HepG2 (cell line): ENCODE measurements around the gene PLRG1. TPM values are rescaled to one million over a fixed set of nuclear protein-coding genes. Genes with fewer than 3 reads are reported as not detected.

Experiments used
- ATAC-seq: fragments of 200-7000 bp; cut with Tn5 transposase; 3 replicates; pipeline ENCODE4 v1.9.1; 2020; ENCODE audit warnings: mild to moderate bottlenecking, moderate library complexity
- BruUV-seq: library from RNA; stranded (reverse); fragments of 400-500 nt; replicated peaks from 2 replicates; lab custom pipeline; 2021; lab: Mats Ljungman, UMichigan
- CTCF ChIA-PET: fragments of 300-600 bp; formaldehyde crosslinking; extraction: SDS; loops from one replicate; lab custom pipeline; 2021; ENCODE audit warnings: low total read pairs, inconsistent platforms, low intra/inter-chr PET ratio; lab: Yijun Ruan, JAX
- POLR2A ChIA-PET: fragments of 350-600 bp; sonication (Branson Sonifier 250); formaldehyde crosslinking; loops from one replicate; lab custom pipeline; 2020; ENCODE audit warnings: antibody characterized with exemption, inconsistent platforms; lab: Yijun Ruan, JAX
- DNase-seq: peaks from one replicate; pipeline ENCODE4 v3.0.0-alpha.2; 2015; ENCODE audit warnings: low spot score
- FAIRE-seq: peaks from 3 replicates; lab custom pipeline; 2011; peaks lifted over from hg19 to GRCh38; lab: Jason Lieb, UNC
- H2AFZ ChIP-seq: one replicate; pipeline ENCODE4 v1.6.1; 2011; ENCODE audit warnings: low read length, inconsistent platforms
- H3K27ac ChIP-seq: fragments of 300-600 bp; 3 replicates; pipeline ENCODE4 v1.8.0; 2011; ENCODE audit warnings: mixed run types, mild to moderate bottlenecking, mixed read lengths, low read length, inconsistent platforms; ENCODE audit not compliant: insufficient read depth; ENCODE audit errors: extremely low read length
- H3K27me3 ChIP-seq, 2 experiments: fragments of 200-600 bp in 1 of 2; 2 replicates in 1 of 2; 3 replicates in 1 of 2; pipeline versions ENCODE4 v1.6.0 to v1.8.0; 2011; ENCODE audit warnings: low read length in 2 of 2, mild to moderate bottlenecking in 2 of 2, moderate library complexity in 2 of 2, inconsistent platforms in 1 of 2; ENCODE audit not compliant: insufficient read depth in 2 of 2, control insufficient read depth in 1 of 2
- H3K36me3 ChIP-seq, 2 experiments: fragments of 200-600 bp in 1 of 2; replicated peaks in 1 of 2; 2 replicates in 1 of 2; 3 replicates in 1 of 2; pipeline versions ENCODE4 v1.5.1 to v1.8.0; 2011; ENCODE audit warnings: low read length in 2 of 2, inconsistent platforms in 1 of 2; ENCODE audit not compliant: insufficient read depth in 2 of 2, control insufficient read depth in 1 of 2
- H3K4me1 ChIP-seq: 2 replicates; pipeline ENCODE4 v1.5.1; 2012; ENCODE audit warnings: low read length, inconsistent platforms; ENCODE audit not compliant: insufficient read depth
- H3K4me2 ChIP-seq: 2 replicates; pipeline ENCODE4 v1.6.0; 2011; ENCODE audit warnings: low read depth, low read length, inconsistent platforms
- H3K4me3 ChIP-seq, 3 experiments: fragments of 200-600 bp in 1 of 3; sonication (generic), shearing (Covaris generic) in 1 of 3; replicated peaks in 1 of 3; 2 replicates each; pipeline ENCODE4 v1.5.1; 2011 to 2016; ENCODE audit warnings: low read length in 3 of 3, inconsistent platforms in 2 of 3, low read depth in 2 of 3, mild to moderate bottlenecking in 2 of 3, control low read depth in 1 of 3, mixed read lengths in 1 of 3; ENCODE audit not compliant: insufficient read depth in 1 of 3
- H3K79me2 ChIP-seq: one replicate; pipeline ENCODE4 v1.6.1; 2011; ENCODE audit warnings: low read length, inconsistent platforms; ENCODE audit not compliant: insufficient read depth
- H3K9ac ChIP-seq: 2 replicates; pipeline ENCODE4 v1.6.0; 2011; ENCODE audit warnings: mild to moderate bottlenecking, low read depth, low read length, inconsistent platforms; ENCODE audit not compliant: insufficient read depth
- H3K9me3 ChIP-seq: 2 replicates; pipeline ENCODE4 v1.5.1; 2012; ENCODE audit warnings: mild to moderate bottlenecking, low read length
- H4K20me1 ChIP-seq: 2 replicates; pipeline ENCODE4 v1.6.0; 2011; ENCODE audit warnings: inconsistent platforms, mild to moderate bottlenecking, low read length, moderate library complexity; ENCODE audit not compliant: insufficient read depth
- AGO2 ChIP-seq: fragments of 200-400 bp; formaldehyde crosslinking; optimal IDR thresholded peaks from 2 replicates; pipeline ENCODE3; 2017; ENCODE audit warnings: mild to moderate bottlenecking, low read depth, low read length, moderate library complexity
- CCDC6 ChIP-seq: sonication (generic); formaldehyde crosslinking; IDR thresholded peaks from 2 replicates; pipeline ENCODE4 v1.8.1; 2022; ENCODE audit warnings: mild to moderate bottlenecking, missing genetic modification reagents, moderate library complexity
- FLYWCH1 ChIP-seq: sonication (generic); formaldehyde crosslinking; IDR thresholded peaks from 2 replicates; pipeline ENCODE4 v1.8.1; 2023; ENCODE audit warnings: mild to moderate bottlenecking, missing genetic modification reagents
- FOXO1 ChIP-seq: sonication (generic); formaldehyde crosslinking; IDR thresholded peaks from 2 replicates; pipeline ENCODE4 v1.4.0; 2020; ENCODE audit warnings: missing genetic modification reagents
- KLF9 ChIP-seq: IDR thresholded peaks from 2 replicates; pipeline ENCODE4 v1.6.1; 2016; ENCODE audit warnings: low read depth
- MYNN ChIP-seq: sonication (generic); formaldehyde crosslinking; IDR thresholded peaks from 2 replicates; pipeline ENCODE4 v1.4.0; 2020; ENCODE audit warnings: mild to moderate bottlenecking, low read depth, missing genetic modification reagents
- POLR2AphosphoS5 ChIP-seq: IDR thresholded peaks from 2 replicates; pipeline ENCODE4 v1.6.1; 2012; ENCODE audit warnings: low read depth, low read length
- RBFOX2 ChIP-seq: fragments of 200-400 bp; formaldehyde crosslinking; IDR thresholded peaks from 2 replicates; pipeline ENCODE4 v1.6.1; 2017; ENCODE audit warnings: low read depth, mild to moderate bottlenecking, low read length
- SALL2 ChIP-seq: sonication (generic); formaldehyde crosslinking; IDR thresholded peaks from 2 replicates; pipeline ENCODE4 v1.8.1; 2023; ENCODE audit warnings: mild to moderate bottlenecking, missing genetic modification reagents, inconsistent platforms
- SMARCE1 ChIP-seq: fragments of 450-650 bp; IDR thresholded peaks from 2 replicates; pipeline ENCODE4 v1.6.1; 2017; ENCODE audit warnings: borderline replicate concordance
- SRSF4 ChIP-seq: fragments of 200-400 bp; formaldehyde crosslinking; IDR thresholded peaks from one replicate; pipeline ENCODE4 v1.6.1; 2018; ENCODE audit warnings: mild to moderate bottlenecking, low read depth, low read length, moderate library complexity; ENCODE audit not compliant: poor library complexity, severe bottlenecking
- ZNF20 ChIP-seq: sonication (generic); formaldehyde crosslinking; IDR thresholded peaks from 2 replicates; pipeline ENCODE4 v1.4.0; 2020; ENCODE audit warnings: mild to moderate bottlenecking, moderate library complexity, missing genetic modification reagents
- ZNF333 ChIP-seq: sonication (generic); formaldehyde crosslinking; IDR thresholded peaks from 2 replicates; pipeline ENCODE4 v1.4.0; 2020; ENCODE audit warnings: mild to moderate bottlenecking, missing genetic modification reagents, borderline replicate concordance
- ZNF543 ChIP-seq: sonication (generic); formaldehyde crosslinking; IDR thresholded peaks from 2 replicates; pipeline ENCODE4 v1.4.0; 2020; ENCODE audit warnings: mild to moderate bottlenecking, missing genetic modification reagents
- ZNF766 ChIP-seq: sonication (generic); formaldehyde crosslinking; IDR thresholded peaks from 2 replicates; pipeline ENCODE4 v1.5.0; 2020; ENCODE audit warnings: missing genetic modification reagents, borderline replicate concordance
- in situ Hi-C: cut with HindIII; loops from 2 replicates; pipeline ENCODE4 v1.10.0; 2017; ENCODE audit warnings: low pct_unique_long_range_greater_than_20kb; ENCODE audit not compliant: extremely low pct_ligation_motif_present
- intact Hi-C: fragments of 100-400 bp; cut with micrococcal nuclease; formaldehyde crosslinking; loops from one replicate; pipeline ENCODE4 v1.10.0; 2022; ENCODE audit not compliant: unreplicated experiment
- polyA plus RNA-seq, 8 experiments: library from polyadenylated mRNA; depleted of rRNA in 3 of 8; stranded (reverse) in 7 of 8; unstranded in 1 of 8; fragments of >200 nt; fragmentation: Illumina TruSeq in 4 of 8; extraction: Trizol in 4 of 8; gene quantifications; 2 replicates each; pipeline versions ENCODE4 v1.2.1 to v1.2.3, GENCODE V29; 2011 to 2016; ENCODE audit warnings: low read depth in 4 of 8, missing spikeins in 1 of 8, mixed read lengths in 1 of 8; ENCODE audit not compliant: insufficient read depth in 1 of 8
- total RNA-seq, 5 experiments: library from RNA; depleted of rRNA; stranded (reverse); fragments of >200 nt; fragmentation: Illumina TruSeq; extraction: Trizol; gene quantifications; 2 replicates each; pipeline ENCODE4 v1.2.3, GENCODE V29; 2016; ENCODE audit warnings: low read depth in 1 of 5

Gene PLRG1
- total and polyA plus RNA-seq, 2 of the 13 experiments (the other 11 are each of a cell fraction or from before 2014, with no cell fraction given) = 77.3 to 110 TPM

DNA sequence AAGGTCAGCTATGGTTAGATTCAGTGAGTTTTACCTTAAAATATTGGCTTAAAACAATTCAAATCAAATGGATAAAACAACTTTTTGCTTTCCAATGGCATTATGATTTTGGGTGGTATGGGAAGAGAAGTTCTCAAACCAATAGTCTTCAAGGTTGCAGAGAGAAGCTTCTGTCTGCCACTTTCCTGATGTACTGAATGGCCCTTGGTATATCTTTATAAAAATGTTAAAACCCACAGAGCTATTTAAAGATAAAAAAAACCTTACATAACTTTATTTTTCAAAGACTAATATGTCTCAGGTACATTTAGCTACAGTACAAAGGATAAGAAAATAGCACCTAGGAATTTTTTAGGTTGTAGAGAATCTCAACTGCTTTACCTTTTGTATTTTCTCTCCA is 33.5 kb upstream of the PLRG1 start:
- POLR2A ChIA-PET = interaction anchor here (1.1 to 16.0 kb wide), 7 partner anchors 11 to 35 kb away, joined by 3 to 468 read pairs (median 15); partner anchors contain the start of genes FGB and FGG
- in situ Hi-C loops = no loop called here
- DNase-seq = no peak
- Histone ChIP-seq H3K9me3 (no peaks in the 10 kb centered on the region), H3K4me2 (no peak overlapping the region), H2AFZ (no peak overlapping the region), H3K4me1 (peaks cover 54% of the 10 kb centered on the region), H3K27me3 (no peaks in the 10 kb centered on the region), H3K36me3 (peaks cover 3 to 26% of the 10 kb centered on the region in 2 experiments), H3K9ac (no peak overlapping the region), H3K79me2 (peaks cover 7% of the 10 kb centered on the region), H3K27ac (peak overlapping the region; percentile 17), H3K4me3 (no peak overlapping the region), H4K20me1 (no peaks in the 10 kb centered on the region)
- FAIRE-seq = no peak
- no peak for TF ChIP-seq KLF9 (CRISPR knock-in tag)
- TF ChIP-seq MYNN (CRISPR knock-in tag) = no peak
- TF ChIP-seq SRSF4 = peak; percentile 22
- TF ChIP-seq ZNF333 = no peak
- TF ChIP-seq SMARCE1 = no peak
- TF ChIP-seq POLR2AphosphoS5 = peak; percentile 15; the same call in 1 of the 2 replicates
- no peak for TF ChIP-seq ZNF766 (CRISPR knock-in tag)
- 0 out of 2 replicates have a peak, but pooled peaks have one; percentile 21 for TF ChIP-seq ZNF543 (CRISPR knock-in tag)
- TF ChIP-seq ZNF20 (CRISPR knock-in tag) = no peak
- TF ChIP-seq FOXO1 (CRISPR knock-in tag) = no peak
- TF ChIP-seq CCDC6 (CRISPR knock-in tag) = no peak
- TF ChIP-seq FLYWCH1 (CRISPR knock-in tag) = no peak
- no peak for TF ChIP-seq SALL2 (CRISPR knock-in tag)
- peak; percentile 64 for TF ChIP-seq AGO2
- peak; percentile 80 for TF ChIP-seq RBFOX2
- CTCF ChIA-PET = interaction anchor here (0.6 kb wide), 1 partner anchor 23 kb away, joined by 3 read pairs; no protein-coding TSS in a partner anchor
- no TSS peak for BruUV-seq
- ATAC-seq = no peak
- intact Hi-C loops = no loop called here
